DMS153 treated with DMSO at 0.1 percent for 48 hours (cell line): ENCODE data around the gene C11orf21.
"Not testable (repeated sequence)": the region's sequence is repeated elsewhere in the genome, so short reads cannot be mapped to it uniquely, and the experiment has no call there.

Experiments
- DNase-seq: peaks from one replicate; lab custom pipeline; 2025; ENCODE audit not compliant: unreplicated experiment; lab: John Stamatoyannopoulos, UW

Gene C11orf21

DNA sequence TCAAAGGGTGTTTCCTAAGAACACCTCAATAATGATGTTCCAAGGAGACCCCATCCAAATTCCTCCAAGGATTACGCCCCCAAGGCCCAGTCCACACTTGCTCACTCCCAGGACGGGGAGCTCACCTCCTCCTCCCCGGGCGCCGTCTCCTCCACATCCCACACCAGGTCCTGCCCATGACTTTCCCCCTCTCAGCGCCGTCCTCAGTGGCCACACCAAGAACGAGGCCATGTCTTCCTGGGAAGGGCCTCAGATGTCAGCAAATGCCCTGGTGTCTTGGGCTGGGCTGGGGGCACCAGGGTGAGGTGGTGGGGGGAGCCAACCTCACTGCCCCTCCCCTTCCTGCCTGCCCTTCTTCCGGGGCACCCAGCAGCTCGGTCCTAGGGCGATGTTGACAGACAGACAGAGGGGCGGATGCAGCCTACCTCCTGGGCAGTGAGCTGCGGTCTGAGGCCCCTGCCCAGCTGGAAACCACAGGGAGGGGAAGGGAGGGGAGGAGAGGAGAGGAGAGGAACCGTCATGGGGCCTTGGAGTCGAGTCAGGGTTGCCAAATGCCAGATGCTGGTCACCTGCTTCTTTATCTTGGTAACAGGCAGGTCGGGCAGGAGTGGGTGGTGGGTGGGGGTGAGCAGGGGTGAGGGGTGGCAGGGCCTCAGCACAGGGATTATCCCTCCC, at the start of gene C11orf21, which contains the start of gene TSPAN32:
C11orf21 (minus strand) TSS at position 288 of the 675 bp plus-strand sequence; CDS start at position 178, 110 bp downstream.
TSPAN32 (plus strand) TSS at position 383 of the 675 bp plus-strand sequence; CDS start at position 520, 137 bp downstream.
- no peak for DNase-seq

DNA sequence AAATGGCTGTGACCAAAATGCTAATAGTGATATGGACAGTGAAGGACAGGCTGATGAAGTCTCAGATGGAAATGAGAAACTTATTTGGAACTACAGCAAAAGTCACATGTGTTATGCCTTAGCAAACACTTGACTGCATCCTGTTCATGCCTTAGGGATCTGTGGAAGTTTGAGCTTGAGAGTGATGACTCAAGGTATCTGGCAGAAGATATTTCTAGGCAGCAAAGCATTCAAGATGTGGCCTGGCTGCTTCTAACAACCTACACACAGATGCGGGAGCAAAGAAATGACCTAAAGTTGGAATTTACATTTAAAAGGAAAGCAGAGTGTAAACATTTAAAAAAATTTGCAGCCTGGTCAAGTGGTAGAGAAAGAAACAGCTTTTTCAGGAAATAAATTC, 47.3 kb upstream of the C11orf21 start:
- no peak for DNase-seq

DNA sequence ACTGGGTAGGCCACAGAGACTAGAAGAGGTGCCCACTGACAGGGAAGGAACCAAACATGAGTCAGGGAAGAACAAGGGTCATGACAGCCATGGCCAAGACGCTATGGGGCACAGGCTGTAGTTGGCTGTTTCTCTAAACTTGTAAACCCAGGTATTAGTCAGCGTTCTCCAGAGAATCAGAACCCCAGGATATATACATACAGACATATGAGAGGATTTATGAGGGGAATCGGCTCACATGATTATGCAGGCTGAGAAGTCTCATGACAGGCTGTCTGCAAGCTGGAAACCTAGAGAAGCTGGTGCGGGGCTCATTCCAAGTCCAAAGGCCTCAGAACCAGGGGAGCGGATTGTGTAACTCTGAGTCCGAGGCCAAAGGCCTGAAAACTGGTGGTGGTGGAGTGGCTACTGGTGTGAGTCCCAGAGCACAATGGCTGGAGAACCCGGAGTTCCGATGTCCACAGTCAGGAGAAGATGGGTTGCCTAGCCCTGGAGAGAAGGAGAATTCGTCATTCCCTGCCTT, 45.7 kb upstream of the C11orf21 start:
- DNase-seq, result no peak

DNA sequence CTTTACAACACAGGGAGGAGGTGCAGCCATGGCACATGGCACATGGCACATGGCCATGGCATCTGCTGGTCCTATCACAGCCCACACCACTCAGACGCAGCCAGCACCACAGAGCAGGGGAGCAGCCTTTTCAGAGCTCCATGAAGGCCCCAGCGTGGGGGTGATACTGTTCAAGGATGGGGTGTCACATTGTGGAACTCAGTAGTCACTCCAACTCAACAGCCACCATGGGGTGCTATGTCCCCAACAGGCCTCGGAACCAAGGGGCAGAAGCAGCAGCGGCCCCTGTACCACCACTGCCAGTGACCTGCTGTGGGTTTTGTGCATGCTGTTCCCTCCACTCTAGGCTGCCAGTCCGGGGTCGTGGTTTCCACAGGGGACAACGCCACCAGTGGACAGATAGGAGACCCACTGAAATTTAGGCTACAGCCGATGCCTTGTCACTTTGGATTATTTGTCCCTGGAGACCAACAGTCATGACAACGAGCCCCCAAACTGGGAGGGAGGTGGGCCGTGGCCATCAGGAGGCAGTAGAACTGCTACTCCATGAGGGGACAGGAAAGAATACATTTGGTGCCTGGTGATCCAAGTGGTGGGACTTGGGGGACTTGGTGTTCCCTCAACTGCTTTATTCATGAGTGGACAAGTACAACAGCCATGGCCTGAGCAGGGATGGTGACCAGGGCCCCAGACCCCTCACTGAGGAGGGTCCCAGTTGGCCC, 45.0 kb upstream of the C11orf21 start:
- DNase-seq, result no peak

DNA sequence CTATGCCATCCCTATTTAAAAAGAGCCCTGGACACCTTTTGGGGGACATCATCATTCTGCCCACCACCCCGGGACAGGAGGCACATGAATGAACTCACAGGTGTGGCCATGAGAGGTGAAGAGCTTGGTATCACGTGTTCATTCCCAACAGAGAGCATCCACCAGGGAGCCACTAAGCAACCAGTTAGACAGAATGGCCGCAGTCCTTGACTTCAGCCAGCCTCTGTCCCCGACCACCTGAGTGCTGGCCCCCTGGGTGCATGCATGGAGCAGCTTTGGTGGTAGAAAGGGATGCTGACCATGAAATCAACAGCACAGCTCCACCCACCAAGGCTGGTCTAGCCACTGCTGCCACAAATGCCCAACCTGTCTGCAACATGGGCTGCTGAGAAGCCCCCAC, 44.3 kb upstream of the C11orf21 start:
- no peak for DNase-seq

DNA sequence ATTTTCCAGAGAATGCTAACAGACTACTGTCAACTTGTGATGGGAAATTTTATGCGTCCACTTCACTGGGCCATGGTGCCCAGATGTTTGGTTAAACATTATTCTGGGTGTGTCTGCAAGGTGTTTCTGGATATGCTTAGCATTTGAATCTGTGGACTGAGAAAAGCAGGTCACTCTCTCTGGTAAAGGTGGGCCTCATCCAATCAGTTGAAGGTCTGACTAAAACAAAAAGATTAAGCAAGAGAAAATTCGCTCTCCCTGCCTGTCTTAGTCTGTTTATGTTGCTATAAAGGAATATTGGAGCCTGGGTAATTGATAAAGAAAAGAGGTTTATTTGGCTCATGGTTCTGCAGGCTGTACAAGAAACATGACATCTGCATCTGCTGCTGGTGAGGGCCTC, 43.3 kb upstream of the C11orf21 start:
- no peak for DNase-seq

DNA sequence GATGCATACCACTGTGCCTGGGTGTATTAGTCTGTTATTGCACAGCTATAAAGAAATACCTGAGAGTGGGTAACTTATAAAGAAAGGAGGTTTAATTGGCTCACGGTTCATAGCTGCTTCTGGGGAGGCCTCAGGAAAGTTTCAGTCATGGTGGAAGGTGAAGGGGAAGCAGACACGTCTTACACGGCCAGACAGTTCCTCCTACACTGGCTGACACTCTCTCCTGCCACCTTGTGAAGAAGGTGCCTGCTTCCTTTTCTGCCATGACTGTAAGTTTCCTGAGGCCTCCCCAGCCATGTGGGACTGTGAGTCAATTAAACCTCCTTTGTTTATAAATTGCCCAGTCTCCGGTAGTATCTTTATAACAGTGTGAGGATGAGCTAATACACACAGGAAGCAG, 41.8 kb upstream of the C11orf21 start:
- no peak for DNase-seq

DNA sequence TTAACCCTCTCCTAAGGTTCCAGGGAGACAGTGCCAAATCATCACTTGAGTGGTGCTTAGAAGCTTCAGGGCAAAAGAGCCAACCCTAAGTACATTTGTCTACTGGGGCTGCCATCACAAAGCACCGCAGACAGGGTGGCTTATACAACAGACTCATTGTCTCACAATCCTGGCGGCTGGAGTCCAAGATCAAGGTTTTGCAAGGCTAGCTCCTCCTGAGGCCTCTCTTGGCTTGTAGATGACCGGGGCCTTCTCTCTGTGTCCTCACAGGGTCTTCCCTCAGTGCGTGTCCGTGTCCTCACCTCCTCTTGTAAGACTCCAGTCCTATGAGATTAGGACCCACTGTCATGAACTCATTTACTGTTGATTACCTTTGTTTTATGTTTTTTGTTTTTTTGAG, 41.3 kb upstream of the C11orf21 start:
- DNase-seq, result no peak

DNA sequence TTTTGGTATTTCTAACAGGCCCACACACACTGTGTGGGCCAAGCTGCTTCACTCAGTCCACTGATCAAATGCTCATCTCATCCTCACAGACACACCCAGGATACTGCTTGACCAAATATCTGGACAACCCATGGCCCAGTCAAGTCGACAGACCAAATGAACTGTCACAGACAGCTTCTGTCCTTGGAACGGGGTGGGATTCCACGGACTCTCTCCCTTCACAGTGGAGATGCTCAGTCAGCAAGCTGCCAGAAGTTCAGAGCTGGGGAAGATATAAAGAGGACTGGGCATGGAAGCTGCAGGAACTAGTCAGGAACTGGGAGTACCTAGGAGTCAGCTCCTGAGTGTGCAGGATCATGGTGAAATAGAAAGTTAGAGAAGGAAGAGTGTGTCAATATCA, 40.8 kb upstream of the C11orf21 start:
- no peak for DNase-seq

DNA sequence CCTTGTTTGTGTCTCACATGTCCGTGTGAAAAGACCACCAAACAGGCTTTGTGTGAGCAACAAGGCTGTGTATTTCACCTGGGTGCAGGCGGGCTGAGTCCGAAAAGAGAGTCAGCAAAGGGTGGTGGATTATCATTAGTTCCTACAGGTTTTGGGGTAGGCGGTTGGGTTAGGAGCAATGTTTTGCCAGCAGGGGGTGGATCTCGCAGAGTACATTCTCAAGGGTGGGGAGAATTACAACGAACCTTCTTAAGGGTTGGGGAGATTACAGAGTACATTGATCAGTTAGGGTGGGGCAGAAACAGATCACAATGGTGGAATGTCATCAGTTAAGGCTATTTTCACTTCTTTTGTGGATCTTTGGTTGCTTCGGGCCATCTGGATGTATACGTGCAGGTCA, 37.0 kb upstream of the C11orf21 start:
- not testable (repeated sequence) for DNase-seq

DNA sequence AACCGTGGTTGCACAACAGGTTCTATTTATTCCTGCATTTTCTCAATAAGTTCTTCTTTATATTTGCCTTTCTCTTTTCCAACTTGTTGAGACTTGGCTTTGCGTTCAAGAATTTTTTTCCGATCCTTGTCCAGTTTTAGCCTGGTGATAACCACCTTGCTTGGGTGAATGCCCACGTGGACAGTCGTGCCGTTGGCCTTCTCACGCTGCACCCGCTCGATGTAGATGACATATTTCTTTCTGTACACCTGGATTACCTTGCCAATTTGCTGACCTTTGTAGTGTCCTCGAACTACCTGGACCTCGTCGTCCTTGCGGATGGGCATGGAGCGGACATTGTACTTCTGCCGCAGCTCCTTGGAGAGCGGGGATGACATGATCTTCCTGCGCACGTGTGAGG, 33.6 kb upstream of the C11orf21 start:
- not testable (repeated sequence) for DNase-seq

DNA sequence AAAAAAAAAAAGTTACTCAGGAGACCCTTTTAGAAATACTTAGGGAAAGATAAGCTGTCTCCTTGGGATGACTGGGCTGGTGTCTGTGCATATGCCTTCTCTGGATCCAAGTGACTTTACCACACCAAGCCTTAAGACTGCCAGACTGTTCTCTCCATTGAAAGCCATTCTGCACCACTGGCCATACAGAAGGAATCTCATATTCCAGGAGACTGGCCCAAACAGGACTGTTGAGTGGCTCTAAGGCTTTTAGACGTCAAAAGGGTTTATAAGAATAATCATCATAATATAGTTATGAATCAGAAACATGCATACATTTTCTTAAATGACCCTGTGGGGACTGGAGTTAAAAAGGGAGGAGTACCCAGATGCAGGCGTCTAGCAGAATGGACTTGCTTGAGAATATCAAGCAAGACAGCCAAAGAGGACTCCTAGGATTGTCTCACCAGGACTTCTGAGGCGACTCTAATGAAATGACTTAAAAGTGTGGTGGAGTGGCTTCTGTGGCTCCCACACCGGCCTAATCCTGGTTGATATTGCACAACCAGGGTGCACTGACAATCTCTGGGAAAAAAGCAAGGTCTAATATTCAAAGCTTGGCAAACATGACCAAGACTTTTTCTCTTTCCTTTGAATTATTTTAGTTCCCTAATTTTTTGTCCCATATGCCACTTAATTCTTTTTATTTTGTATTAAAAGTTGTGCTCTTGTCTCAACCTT, 31.9 kb upstream of the C11orf21 start:
- DNase-seq, result not testable (repeated sequence)

DNA sequence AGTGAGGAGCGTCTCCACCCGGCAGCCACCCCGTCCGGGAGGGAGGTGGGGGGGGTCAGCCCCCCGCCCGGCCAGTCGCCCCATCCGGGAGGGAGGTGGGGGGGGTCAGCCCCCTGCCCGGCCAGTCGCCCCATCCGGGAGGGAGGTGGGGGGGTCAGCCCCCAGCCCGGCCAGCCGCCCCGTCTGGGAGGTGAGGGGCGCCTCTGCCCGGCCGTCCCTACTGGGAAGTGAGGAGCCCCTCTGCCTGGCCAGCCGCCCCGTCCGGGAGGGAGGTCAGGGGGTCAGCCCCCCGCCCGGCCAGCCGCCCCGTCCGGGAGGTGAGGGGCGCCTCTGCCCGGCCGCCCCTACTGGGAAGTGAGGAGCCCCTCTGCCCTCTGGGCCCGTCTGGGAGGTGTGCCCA, 30.9 kb upstream of the C11orf21 start:
- DNase-seq, result not testable (repeated sequence)

DNA sequence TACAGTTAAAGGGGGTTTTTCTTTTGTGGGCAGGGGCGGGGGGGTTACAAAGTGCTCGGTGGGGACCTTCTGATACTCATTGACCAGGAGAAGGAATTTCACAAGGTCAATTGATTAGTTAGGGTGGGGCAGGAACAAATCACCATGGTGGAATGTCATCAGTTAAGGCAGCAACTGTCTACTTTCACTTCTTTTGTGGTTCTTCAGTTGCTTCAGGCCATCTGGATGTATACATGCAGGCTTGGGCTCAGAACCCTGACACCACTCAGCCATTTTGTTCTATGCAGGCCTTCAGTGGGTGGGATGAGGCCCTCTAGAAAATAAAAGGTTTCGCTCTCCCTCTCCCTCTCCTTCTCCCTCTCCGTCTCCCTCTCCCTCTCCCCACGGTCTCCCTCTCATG, 29.7 kb upstream of the C11orf21 start:
- no peak for DNase-seq

DNA sequence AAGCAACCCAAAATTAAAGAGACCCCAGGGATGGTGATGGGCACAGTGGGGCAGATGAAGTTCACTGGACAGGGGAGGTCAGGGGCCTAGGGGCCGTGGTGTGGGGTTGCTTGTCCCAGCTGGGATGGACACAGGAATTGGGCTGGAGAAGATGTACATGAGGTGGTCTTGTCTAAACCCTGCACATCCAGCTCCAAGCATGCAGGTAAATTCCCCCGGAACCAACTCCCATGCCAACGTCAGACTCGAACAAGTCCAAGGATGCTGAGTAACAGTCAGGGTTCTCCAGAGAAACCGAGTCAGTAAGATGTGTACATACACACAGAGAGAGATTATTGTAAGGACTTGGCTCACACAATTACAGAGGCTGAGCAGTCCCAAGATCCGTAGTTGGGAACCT, 29.0 kb upstream of the C11orf21 start:
- no peak for DNase-seq

DNA sequence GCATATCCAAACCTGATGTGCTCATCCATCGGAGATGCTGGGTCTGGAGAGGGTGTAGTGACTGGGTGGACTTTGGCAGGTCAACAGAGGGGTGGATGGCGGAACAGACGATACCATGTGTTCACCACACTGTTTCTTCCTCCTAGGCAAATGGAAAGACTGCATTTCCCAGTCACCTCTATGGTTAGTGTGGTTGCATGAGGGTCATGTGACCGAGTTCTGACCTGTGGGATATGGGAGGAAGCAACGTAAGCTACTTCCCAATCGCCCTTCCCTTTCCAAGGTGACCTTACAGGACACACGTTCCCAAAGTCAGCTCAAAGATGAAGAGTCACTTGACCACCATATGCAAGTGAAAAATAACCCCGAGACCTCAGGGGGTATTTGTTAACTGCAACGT, 27.8 kb upstream of the C11orf21 start:
- no peak for DNase-seq

DNA sequence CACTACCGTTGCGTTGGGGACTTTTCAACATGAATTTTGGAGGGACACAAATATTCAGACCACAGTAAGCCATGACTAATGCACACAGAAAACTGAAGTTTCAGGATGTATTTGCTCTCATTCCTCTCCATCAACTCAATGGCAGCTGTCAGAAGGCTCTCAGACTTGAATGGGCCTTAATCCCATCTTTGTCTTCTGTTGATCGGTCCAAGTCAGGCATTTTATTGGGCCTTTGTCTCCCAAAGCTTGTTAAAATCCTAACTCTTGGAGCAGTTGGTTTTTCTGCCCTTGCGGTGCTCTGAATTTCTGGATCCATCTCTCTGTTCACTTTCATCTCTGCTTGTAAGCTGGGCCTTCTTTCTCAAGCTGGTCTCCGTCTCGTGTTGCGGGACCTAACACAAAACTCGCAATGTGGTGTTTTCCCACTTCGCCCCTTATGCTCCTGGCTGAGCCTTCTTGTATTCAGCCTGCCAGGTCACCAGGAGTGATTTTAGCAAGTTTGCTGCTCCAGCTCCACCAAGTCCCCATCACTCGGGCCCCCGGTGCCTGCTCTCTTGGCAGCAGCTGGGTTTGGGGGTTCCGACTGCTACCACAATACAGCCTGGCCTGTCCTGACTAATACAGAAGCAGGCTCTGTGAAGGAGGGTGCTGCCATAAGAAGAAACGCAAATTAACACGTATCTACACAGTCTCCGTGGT, 27.1 kb upstream of the C11orf21 start:
- DNase-seq, result no peak

DNA sequence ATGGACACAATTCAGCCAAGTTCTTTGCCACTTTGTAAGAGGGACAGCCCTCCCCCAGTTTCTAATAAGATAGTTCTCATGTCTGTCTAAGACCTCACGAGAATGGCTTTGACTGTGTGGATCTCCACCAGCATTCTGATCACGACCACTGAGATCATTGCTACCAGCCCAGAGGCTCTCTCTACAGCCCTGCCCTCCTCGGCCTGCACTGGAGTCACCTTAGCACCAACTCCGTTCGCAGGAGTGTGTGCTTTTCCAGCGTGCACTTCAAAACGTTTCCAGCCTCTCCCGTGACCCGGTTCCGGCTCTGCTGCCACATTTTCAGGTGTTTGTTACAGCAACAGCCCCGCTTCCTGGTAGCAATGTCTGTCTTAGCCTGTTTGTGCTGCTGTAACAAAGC, 26.3 kb upstream of the C11orf21 start:
- no peak for DNase-seq

DNA sequence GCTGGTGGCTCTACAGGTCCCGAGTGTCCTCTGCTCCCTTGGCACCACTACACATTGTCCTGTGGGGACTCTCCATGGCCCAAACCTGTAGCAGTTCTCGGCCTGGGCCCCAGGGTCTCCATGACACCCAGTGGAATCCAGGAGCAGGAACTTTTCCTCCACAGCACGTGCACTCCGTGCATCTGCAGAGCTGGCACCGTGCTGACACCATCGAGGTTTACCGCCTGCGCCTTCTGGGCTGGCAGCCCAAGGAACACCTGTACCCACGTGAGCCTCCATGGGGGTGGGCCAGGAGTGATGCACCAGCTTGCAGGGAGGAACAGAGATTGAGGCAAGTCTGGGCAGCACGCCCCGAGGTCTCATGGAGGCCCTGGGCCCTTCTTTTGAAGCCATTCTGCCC, 25.3 kb upstream of the C11orf21 start:
- no peak for DNase-seq

DNA sequence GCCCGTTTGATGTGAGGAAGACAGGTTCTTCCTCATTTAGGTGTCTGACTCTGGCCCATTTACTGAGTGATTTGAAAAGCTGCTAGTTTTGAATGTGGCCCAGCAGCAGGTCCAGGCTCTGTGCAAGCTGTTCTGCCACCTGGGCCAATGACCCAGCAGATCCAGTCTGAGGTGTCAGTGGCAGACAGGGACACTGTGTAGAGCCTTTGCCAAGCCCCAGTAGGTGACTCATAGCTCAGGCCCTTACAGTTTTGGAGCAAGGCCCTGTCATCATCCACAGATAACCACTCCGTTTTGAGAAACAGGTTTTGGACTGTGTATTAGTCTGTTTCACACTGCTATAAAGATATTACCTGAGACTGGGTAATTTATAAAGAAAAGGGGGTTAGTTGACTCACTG, 24.0 kb upstream of the C11orf21 start:
- DNase-seq, result no peak

DNA sequence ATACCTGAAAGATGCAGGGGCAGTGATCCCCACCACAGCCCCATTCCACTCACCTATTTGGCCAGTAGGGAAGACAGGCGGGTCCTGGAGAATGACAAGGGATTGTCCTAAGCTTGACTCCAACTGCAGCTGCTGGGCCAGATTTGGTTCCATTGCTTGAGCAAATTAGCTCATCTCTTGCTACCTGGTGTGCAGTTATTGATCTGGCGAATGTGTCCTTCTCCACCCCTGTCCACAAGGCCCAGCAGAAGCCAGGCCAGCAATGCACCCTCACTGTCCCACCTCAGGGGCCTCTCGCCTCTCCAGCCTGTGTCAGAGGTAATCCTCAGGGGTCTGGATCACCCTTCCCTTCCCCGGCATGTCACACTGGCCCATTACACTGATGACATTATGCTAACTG, 23.4 kb upstream of the C11orf21 start:
- DNase-seq, result no peak
